ENCODE measurements around the gene ATP10A. TPM values are rescaled to one million over a fixed set of nuclear protein-coding genes. Genes with fewer than 3 reads are reported as not detected.

The ATP10A gene
- total RNA-seq, 1 donor from 2014 or later = not detected

DNA sequence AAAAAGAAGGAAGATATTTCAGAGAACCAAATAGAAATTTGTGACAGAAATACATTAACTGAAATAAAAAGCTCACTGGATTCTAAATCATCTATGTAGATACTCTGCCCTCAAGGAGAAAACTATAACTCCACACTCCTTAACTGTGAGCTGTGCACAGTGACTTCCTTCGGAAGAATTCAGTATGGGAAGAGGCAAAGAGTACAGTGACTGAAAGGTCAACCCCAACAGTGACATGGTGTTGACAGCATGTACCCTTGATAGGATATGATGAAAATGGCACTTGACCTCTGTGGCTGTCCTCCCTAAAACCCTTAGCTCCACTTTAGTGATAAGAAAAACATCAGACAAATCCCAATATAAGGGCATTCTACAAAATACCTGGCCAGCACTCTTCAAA, 165.5 kb downstream of the ATP10A start:
- no peaks in the 10 kb centered on the region for H3K36me3 Mint-ChIP-seq (ENCODE audit: low read depth)
- no peaks in the 10 kb centered on the region for H3K27me3 Mint-ChIP-seq
- no peak for DNase-seq
- no peaks in the 10 kb centered on the region for H3K9me3 Mint-ChIP-seq
- ChIA-PET POLR2A (no interaction called here), CTCF (interaction anchor here (1.3 to 1.7 kb wide), 2 partner anchors 9 to 12 kb away, joined by 3 read pairs; no protein-coding TSS in a partner anchor)
- ATAC-seq (ENCODE audit: low read depth) = no peak
- TF ChIP-seq CTCF (IDR thresholded peaks at IDR 0.05) = no peak
- no peak overlapping the region for H3K4me3 Mint-ChIP-seq
- H3K4me1 Mint-ChIP-seq = no peaks in the 10 kb centered on the region
- H3K27ac Mint-ChIP-seq = no peak overlapping the region
- intact Hi-C loops (cut with micrococcal nuclease) = no loop called here

DNA sequence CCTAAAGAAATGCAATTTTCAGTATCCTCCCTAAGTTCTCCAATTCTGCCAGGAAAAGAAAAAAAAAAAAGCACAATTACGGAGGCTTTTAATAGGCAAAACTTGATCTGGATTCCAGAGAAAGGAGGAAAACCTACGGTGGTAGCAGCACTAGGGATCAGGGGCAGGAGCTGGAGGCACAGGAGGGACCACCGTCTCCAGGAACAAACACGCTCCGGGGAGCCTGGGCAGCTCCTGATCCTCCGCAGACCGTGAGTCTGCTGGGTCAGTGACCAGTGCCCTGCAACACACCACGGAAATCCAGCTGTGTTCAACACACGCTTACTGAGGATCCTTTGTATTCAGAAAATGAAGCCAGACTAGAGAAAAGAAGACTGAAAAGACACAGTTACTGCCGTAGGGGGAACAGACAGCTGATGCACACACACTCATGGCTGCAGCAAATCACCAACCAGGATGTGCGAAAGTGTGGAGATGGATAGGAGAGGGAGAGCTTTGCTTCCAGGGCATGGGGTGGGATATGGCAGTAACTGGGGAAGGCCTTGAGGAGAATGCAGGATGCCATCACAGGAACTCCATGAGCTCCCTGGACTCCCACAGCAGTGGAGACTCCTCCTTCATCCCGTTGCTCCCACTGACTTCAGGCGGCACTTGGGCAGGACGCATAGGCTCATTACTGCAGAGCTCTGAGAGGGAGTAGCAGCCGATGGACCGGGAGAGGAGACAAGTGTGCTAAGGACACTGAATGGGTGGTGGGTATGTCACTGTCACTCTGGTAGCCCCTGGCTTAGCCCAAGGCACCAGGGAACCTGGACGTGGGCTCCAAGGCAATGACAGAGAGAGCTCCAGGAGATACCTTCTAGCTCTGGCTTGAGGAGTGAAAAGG, 167.0 kb downstream of the ATP10A start:
- Mint-ChIP-seq H3K4me1 (no peaks in the 10 kb centered on the region), H3K27ac (no peak overlapping the region), H3K36me3 (ENCODE audit: low read depth) (no peaks in the 10 kb centered on the region), H3K9me3 (no peaks in the 10 kb centered on the region), H3K4me3 (no peak overlapping the region), H3K27me3 (no peaks in the 10 kb centered on the region)
- no peak for TF ChIP-seq CTCF (IDR thresholded peaks at IDR 0.05)
- intact Hi-C loops (cut with micrococcal nuclease) = no loop called here
- ChIA-PET POLR2A (no interaction called here), CTCF (interaction anchor here (1.3 to 1.7 kb wide), 2 partner anchors 10 to 14 kb away, joined by 3 read pairs; no protein-coding TSS in a partner anchor)
- DNase-seq (no peak), ATAC-seq (ENCODE audit: low read depth) (no peak)

GRCh38 chr15:25694823-25695312, 168.3 kb downstream of the ATP10A start:
- TF ChIP-seq CTCF (IDR thresholded peaks at IDR 0.05) = no peak
- no peak for ATAC-seq (ENCODE audit: low read depth)
- Mint-ChIP-seq H3K4me3 (no peak overlapping the region), H3K27ac (no peak overlapping the region), H3K27me3 (no peaks in the 10 kb centered on the region), H3K36me3 (ENCODE audit: low read depth) (no peaks in the 10 kb centered on the region), H3K9me3 (no peaks in the 10 kb centered on the region), H3K4me1 (no peaks in the 10 kb centered on the region)
- DNase-seq = no peak
- ChIA-PET CTCF (interaction anchor here (0.8 kb wide), 1 partner anchor 239 kb away, joined by 3 read pairs; no protein-coding TSS in a partner anchor), POLR2A (no interaction called here)
- intact Hi-C loops (cut with micrococcal nuclease) = loop anchor here (1.0 to 5.0 kb wide), 3 partner anchors 155 to 387 kb away; no protein-coding TSS in a partner anchor

DNA sequence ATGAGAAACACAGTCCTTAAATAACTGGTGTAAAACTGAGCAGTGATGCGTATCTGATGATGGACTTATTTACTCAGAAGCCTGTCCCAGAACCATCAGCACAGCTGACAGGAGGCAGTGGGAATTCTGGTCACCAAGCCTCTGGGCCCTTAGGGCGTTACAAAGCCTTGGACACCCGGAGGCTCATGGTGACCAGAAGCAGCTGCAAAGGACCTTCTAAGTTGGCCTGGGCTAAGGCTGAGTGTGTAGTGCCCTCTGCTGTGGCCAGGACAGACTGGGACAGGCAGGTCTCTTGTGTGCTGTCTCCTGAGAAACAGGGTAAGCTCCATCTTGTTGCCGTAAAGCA, 168.9 kb downstream of the ATP10A start:
- DNase-seq (no peak), ATAC-seq (ENCODE audit: low read depth) (no peak)
- H3K4me3 Mint-ChIP-seq = no peak overlapping the region
- no peak for TF ChIP-seq CTCF (IDR thresholded peaks at IDR 0.05)
- ChIA-PET CTCF (interaction anchor here (0.8 kb wide), 1 partner anchor 240 kb away, joined by 3 read pairs; no protein-coding TSS in a partner anchor), POLR2A (no interaction called here)
- intact Hi-C loops (cut with micrococcal nuclease) = loop anchor here (1.0 to 5.0 kb wide), 3 partner anchors 156 to 388 kb away; no protein-coding TSS in a partner anchor
- no peaks in the 10 kb centered on the region for H3K36me3 Mint-ChIP-seq (ENCODE audit: low read depth)
- H3K27me3 Mint-ChIP-seq = no peaks in the 10 kb centered on the region
- no peak overlapping the region for H3K27ac Mint-ChIP-seq
- H3K9me3 Mint-ChIP-seq = no peaks in the 10 kb centered on the region
- H3K4me1 Mint-ChIP-seq = no peaks in the 10 kb centered on the region

Data from activated B cell treated with CpG ODN at 0.5 μM for 24 hours (primary cell).